NCI-H146 (cell line): Measurements from ENCODE around the gene ZNF407.
"Not testable (repeated sequence)": the region's sequence is repeated elsewhere in the genome, so short reads cannot be mapped to it uniquely, and the experiment has no call there.

Experiments
- DNase-seq: peaks from one replicate; lab custom pipeline; 2025; lab: John Stamatoyannopoulos, UW

ZNF407 gene

GRCh38 chr18:74597662-74598349, at the start of gene ZNF407:
Gene ZNF407, plus strand, starts transcription at chr18:74597870. Its CDS starts 33,150 bp downstream, at chr18:74631020.
- peak; percentile 98 for DNase-seq

- no peak for DNase-seq
Observed at GRCh38 chr18:74549591-74550104, 48.0 kb upstream of the ZNF407 start.

GRCh38 chr18:74550886-74551285, 46.8 kb upstream of the ZNF407 start:
- no peak for DNase-seq

- DNase-seq: no peak
Observed at GRCh38 chr18:74551452-74551851, 46.2 kb upstream of the ZNF407 start.

- DNase-seq: peak; percentile 89
Observed at GRCh38 chr18:74551936-74552555, 45.6 kb upstream of the ZNF407 start.

- DNase-seq: no peak
Observed at GRCh38 chr18:74556126-74556525, 41.5 kb upstream of the ZNF407 start.

- no peak for DNase-seq
Observed at GRCh38 chr18:74558096-74558495, 39.6 kb upstream of the ZNF407 start.

GRCh38 chr18:74562131-74562730, 35.4 kb upstream of the ZNF407 start:
- DNase-seq: no peak

GRCh38 chr18:74562775-74563174, 34.9 kb upstream of the ZNF407 start:
- DNase-seq: no peak

- DNase-seq: no peak
Observed at GRCh38 chr18:74563999-74564398, 33.7 kb upstream of the ZNF407 start.

- DNase-seq: not testable (repeated sequence)
Observed at GRCh38 chr18:74565164-74565563, 32.5 kb upstream of the ZNF407 start.

GRCh38 chr18:74565993-74566392, 31.7 kb upstream of the ZNF407 start:
- DNase-seq: not testable (repeated sequence)

GRCh38 chr18:74567822-74568221, 29.8 kb upstream of the ZNF407 start:
- no peak for DNase-seq

GRCh38 chr18:74569401-74569800, 28.3 kb upstream of the ZNF407 start:
- DNase-seq: no peak

- no peak for DNase-seq
Observed at GRCh38 chr18:74570266-74570665, 27.4 kb upstream of the ZNF407 start.

GRCh38 chr18:74571895-74572680, 25.6 kb upstream of the ZNF407 start:
- no peak for DNase-seq

- no peak for DNase-seq
Observed at GRCh38 chr18:74573053-74573452, 24.6 kb upstream of the ZNF407 start.

- DNase-seq: no peak
Observed at GRCh38 chr18:74574916-74575315, 22.8 kb upstream of the ZNF407 start.

GRCh38 chr18:74577019-74577418, 20.7 kb upstream of the ZNF407 start:
- no peak for DNase-seq

- DNase-seq: peak; percentile 11
Observed at GRCh38 chr18:74579496-74580065, 18.1 kb upstream of the ZNF407 start.

GRCh38 chr18:74582642-74583041, 15.0 kb upstream of the ZNF407 start:
- DNase-seq: no peak

GRCh38 chr18:74587441-74587840, 10.2 kb upstream of the ZNF407 start:
- DNase-seq: no peak
